Measurements from ENCODE around the gene GOLGA1.
"Not testable (repeated sequence)": the region's sequence is repeated elsewhere in the genome, so short reads cannot be mapped to it uniquely, and the experiment has no call there.

Gene GOLGA1

GRCh38 chr9:124838567-124839275 lies 102.2 kb downstream of the GOLGA1 start:
- not testable (repeated sequence) for DNase-seq (ENCODE audit: low read depth in 2 of 2)

- not testable (repeated sequence) for DNase-seq (ENCODE audit: low read depth in 2 of 2)
Measured at GRCh38 chr9:124838132-124838531, 102.8 kb downstream of the GOLGA1 start.

GRCh38 chr9:124835026-124835557 lies 105.8 kb downstream of the GOLGA1 start:
- no peak for DNase-seq (ENCODE audit: low read depth in 2 of 2)

GRCh38 chr9:124834591-124834990 lies 106.3 kb downstream of the GOLGA1 start:
- no peak for DNase-seq (ENCODE audit: low read depth in 2 of 2)

DNA sequence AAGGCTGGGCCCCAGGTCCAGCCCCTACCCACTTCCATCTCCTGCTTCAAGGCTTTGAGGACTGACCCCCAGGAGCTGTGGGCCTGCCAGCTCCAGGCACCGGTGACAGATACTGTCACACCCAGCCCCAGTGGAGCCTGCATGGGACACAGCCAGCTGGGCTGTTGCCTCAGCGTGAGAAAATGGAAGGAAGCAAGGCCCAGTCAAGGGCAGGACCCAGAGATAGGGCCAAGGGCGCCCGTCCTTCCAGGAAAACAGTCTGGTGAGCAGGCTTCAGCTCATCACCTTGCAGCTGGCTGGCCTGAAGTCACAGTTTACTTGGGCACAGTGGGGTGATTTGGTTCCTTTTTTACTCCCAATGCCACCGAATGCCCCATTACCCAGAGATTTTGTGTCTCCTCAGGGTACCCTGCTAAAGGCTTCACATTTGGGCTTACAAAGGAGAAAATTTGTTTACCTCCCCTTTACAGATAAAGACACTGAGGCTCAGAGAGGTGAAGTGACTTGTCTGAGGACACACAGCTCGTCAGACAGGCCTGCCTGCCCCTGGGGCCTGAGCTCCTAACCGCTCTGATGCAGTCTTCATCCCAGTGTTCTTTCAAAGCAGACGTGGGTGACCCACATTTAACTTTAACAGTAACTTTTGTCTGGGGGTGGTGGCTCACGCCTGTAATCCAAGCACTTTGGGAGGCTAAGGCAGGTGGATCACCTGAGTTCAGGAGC lies 109.1 kb downstream of the GOLGA1 start:
- DNase-seq (ENCODE audit: low read depth in 2 of 2) = no peak

- DNase-seq (ENCODE audit: low read depth in 2 of 2) = no peak
Measured at GRCh38 chr9:124830593-124830992, 110.3 kb downstream of the GOLGA1 start.

- DNase-seq (ENCODE audit: low read depth in 2 of 2) = no peak
Measured at GRCh38 chr9:124829334-124829669, 111.6 kb downstream of the GOLGA1 start.

DNA sequence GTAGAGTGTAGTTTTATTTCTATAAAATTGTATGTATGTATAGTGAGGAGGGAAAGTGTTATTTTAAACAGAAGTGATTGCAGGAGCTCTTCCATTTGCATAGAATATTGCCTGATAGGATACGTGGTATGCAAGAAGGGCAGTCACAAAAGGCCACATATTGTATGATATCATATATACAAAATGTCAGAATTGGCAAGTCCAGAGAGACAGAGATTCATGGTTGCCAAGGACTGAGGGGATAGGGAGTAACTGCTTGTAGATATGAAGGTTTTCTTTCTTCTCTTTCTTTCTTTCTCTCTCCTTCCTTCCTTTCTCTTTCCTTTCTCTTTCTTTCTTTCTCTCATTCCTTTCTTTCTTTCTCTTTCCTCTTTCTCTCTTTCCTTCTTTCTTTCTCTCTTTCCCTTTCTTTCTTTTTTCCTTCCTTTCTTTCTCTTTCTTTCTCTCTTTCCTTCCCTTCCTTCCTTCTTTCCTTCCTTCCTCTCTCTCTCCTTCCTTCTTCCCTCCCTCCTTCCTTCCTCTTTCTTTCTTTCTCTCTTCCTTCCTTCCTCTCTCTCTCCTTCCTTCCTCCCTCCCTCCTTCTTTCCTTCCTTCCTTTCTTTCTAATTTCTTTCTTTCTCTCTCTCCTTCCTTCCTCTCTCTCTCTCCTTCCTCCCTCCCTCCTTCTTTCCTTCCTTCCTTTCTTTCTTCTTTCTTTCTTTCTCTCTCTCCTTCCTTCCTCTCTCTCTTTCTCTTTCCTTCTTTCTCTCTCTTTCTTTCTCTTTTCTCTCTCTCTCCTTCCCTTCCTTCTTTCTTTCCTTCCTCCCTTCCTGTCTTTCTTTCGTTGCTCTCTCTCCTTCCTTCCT lies 112.2 kb downstream of the GOLGA1 start:
- DNase-seq (ENCODE audit: low read depth in 2 of 2) = no peak
